ENCODE data around the gene NATD1. TPM values are rescaled to one million over a fixed set of nuclear protein-coding genes. Genes with fewer than 3 reads are reported as not detected.

The NATD1 gene
- total RNA-seq, 4 donors from 2014 or later = 2.4 to 5.1 (median 3.2) TPM

GRCh38 chr17:21223086-21223485, 30.1 kb downstream of the NATD1 start:
- TF ChIP-seq POLR2A (IDR thresholded peaks at IDR 0.05) = no peak
- TF ChIP-seq, protein P1, sequence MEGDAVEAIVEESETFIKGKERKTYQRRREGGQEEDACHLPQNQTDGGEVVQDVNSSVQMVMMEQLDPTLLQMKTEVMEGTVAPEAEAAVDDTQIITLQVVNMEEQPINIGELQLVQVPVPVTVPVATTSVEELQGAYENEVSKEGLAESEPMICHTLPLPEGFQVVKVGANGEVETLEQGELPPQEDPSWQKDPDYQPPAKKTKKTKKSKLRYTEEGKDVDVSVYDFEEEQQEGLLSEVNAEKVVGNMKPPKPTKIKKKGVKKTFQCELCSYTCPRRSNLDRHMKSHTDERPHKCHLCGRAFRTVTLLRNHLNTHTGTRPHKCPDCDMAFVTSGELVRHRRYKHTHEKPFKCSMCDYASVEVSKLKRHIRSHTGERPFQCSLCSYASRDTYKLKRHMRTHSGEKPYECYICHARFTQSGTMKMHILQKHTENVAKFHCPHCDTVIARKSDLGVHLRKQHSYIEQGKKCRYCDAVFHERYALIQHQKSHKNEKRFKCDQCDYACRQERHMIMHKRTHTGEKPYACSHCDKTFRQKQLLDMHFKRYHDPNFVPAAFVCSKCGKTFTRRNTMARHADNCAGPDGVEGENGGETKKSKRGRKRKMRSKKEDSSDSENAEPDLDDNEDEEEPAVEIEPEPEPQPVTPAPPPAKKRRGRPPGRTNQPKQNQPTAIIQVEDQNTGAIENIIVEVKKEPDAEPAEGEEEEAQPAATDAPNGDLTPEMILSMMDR (IDR thresholded peaks at IDR 0.05) = no peak
- Histone ChIP-seq H3K27ac (no peak overlapping the region), H3K27me3 (no peaks in the 10 kb centered on the region), H3K9me3 (no peaks in the 10 kb centered on the region), H3K4me1 (no peaks in the 10 kb centered on the region), H3K36me3 (peaks cover 0 to 31% (median 0%) of the 10 kb centered on the region in 3 donors), H3K4me3 (no peak overlapping the region)
- intact Hi-C loops (cut with DNase I) = no loop called here
- DNase-seq = no peak
- WGBS, 2 donors = 94 to 95% methylated on average over 4 to 5 of the region's 6 CpGs

GRCh38 chr17:21218831-21219380, 34.3 kb downstream of the NATD1 start:
- Histone ChIP-seq H3K36me3 (peaks cover 0 to 31% (median 0%) of the 10 kb centered on the region in 3 donors), H3K9me3 (no peaks in the 10 kb centered on the region), H3K4me3 (no peak overlapping the region), H3K27me3 (no peaks in the 10 kb centered on the region), H3K27ac (no peak overlapping the region), H3K4me1 (peaks cover 4 to 15% (median 7%) of the 10 kb centered on the region in 3 donors)
- TF ChIP-seq, protein P1 (IDR thresholded peaks at IDR 0.05) = no peak
- no peak for TF ChIP-seq POLR2A (IDR thresholded peaks at IDR 0.05)
- WGBS, 2 donors = 66 to 76% methylated on average over 3 of the region's 3 CpGs
- DNase-seq = no peak
- intact Hi-C loops (cut with DNase I) = loop anchor here (10.0 kb wide), 1 partner anchor 94 kb away; the partner anchor contains the start of gene DHRS7B

DNA sequence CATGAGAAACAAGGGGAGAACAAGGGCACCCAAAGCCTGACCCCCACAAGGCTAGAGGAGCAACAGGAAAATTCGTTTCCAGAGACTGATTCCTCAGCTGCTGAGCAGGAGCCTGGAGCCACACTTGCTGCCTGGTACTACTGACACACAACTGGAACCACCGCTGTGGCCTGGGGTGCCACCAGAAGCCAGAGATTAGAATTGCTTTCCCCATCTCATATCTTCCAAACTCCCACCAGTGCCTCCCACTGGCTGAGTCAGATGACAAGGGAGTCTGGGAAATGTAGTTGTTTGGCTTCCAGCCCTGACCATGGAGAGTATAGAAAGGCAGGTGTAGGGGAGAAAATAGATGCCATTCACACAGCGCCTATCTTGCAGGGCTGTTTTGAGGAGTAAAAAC, 35.1 kb downstream of the NATD1 start:
- WGBS, 2 donors = 75 to 84% methylated on average over 2 to 3 of the region's 3 CpGs
- no peak overlapping the region for H3K27ac ChIP-seq
- no peak overlapping the region for H3K4me3 ChIP-seq
- TF ChIP-seq, protein P1 (IDR thresholded peaks at IDR 0.05) = no peak
- no peak for TF ChIP-seq POLR2A (IDR thresholded peaks at IDR 0.05)
- peaks cover 0 to 28% (median 0%) of the 10 kb centered on the region in 3 donors for H3K36me3 ChIP-seq
- no peak for DNase-seq
- H3K27me3 ChIP-seq = no peaks in the 10 kb centered on the region
- H3K9me3 ChIP-seq = no peaks in the 10 kb centered on the region
- peaks cover 4 to 19% (median 8%) of the 10 kb centered on the region in 3 donors for H3K4me1 ChIP-seq
- intact Hi-C loops (cut with DNase I) = loop anchor here (10.0 kb wide), 1 partner anchor 93 kb away; the partner anchor contains the start of gene DHRS7B

- Histone ChIP-seq H3K36me3 (peaks cover 0 to 20% (median 0%) of the 10 kb centered on the region in 3 donors), H3K4me1 (peaks cover 9 to 27% (median 15%) of the 10 kb centered on the region in 3 donors), H3K27ac (no peak overlapping the region), H3K9me3 (no peaks in the 10 kb centered on the region), H3K4me3 (no peak overlapping the region), H3K27me3 (no peaks in the 10 kb centered on the region)
- no peak for TF ChIP-seq POLR2A (IDR thresholded peaks at IDR 0.05)
- TF ChIP-seq, protein P1 (IDR thresholded peaks at IDR 0.05) = no peak
- intact Hi-C loops (cut with DNase I) = loop anchor here (10.0 kb wide), 1 partner anchor 93 kb away; the partner anchor contains the start of gene DHRS7B
- no peak for DNase-seq
- 100% methylated on average over 1 of the region's 1 CpG for WGBS, 2 donors
Measured at GRCh38 chr17:21217346-21217745, 35.9 kb downstream of the NATD1 start.

DNA sequence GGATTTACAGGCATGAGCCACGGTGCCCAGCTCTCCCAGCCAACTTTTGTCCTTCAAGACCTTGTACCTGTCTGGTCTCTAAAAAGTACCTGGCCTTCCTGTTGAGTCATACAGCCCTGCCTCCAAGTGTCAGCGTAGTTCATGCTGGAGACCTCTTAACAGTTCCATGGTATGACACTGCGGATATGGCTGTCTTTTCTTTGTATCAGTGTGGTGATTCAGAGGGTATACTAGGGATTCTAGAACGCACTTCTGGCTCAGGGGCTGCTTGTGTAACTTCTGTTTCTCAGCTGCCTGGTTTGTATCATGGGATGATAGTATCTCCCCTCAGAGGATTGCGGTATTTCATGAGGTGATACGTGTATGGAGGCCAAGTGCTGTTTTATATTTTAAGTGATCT, 37.3 kb downstream of the NATD1 start:
- Histone ChIP-seq H3K27me3 (no peaks in the 10 kb centered on the region), H3K27ac (no peak overlapping the region), H3K36me3 (peaks cover 0 to 6% (median 0%) of the 10 kb centered on the region in 3 donors), H3K9me3 (no peaks in the 10 kb centered on the region), H3K4me1 (peaks cover 23 to 41% (median 29%) of the 10 kb centered on the region in 3 donors), H3K4me3 (no peak overlapping the region)
- no peak for DNase-seq
- TF ChIP-seq POLR2A (IDR thresholded peaks at IDR 0.05) = no peak
- TF ChIP-seq, protein P1 (IDR thresholded peaks at IDR 0.05) = no peak
- intact Hi-C loops (cut with DNase I) = loop anchor here (10.0 kb wide), 1 partner anchor 91 kb away; the partner anchor contains the start of gene DHRS7B
- WGBS, 2 donors = 73 to 74% methylated on average over 5 to 6 of the region's 6 CpGs
